Activated CD8-positive, alpha-beta T cell treated with anti-CD3 and anti-CD28 coated beads for 36 hours (primary cell): Measurements from ENCODE around the gene CSK. TPM values are rescaled to one million over a fixed set of nuclear protein-coding genes. Genes with fewer than 3 reads are reported as not detected.

Experiments used
- ATAC-seq: fragments of 200-7000 bp; cut with Tn5 transposase; one replicate; pipeline ENCODE4 v1.10.0; 2021; ENCODE audit warnings: mild to moderate bottlenecking, moderate library complexity
- CTCF ChIA-PET: fragments of 350-600 bp; sonication (Branson Sonifier 250); formaldehyde crosslinking; loops from one replicate; lab custom pipeline; 2021; ENCODE audit warnings: antibody characterized with exemption; lab: Charles Lee
- POLR2A ChIA-PET: fragments of 350-600 bp; sonication (Branson Sonifier 250); formaldehyde crosslinking; loops from one replicate; lab custom pipeline; 2021; ENCODE audit warnings: antibody characterized with exemption; lab: Charles Lee
- DNase-seq: peaks from one replicate; pipeline ENCODE4 v3.0.0-alpha.2; 2020
- H3K27ac Mint-ChIP-seq: one replicate; pipeline ENCODE4 v1.8.0; 2021; ENCODE audit warnings: mild to moderate bottlenecking, mixed read lengths
- H3K27me3 Mint-ChIP-seq: one replicate; pipeline ENCODE4 v1.8.0; 2021; ENCODE audit warnings: mixed read lengths
- H3K36me3 Mint-ChIP-seq: one replicate; pipeline ENCODE4 v1.8.0; 2021; ENCODE audit warnings: low read depth, mixed read lengths
- H3K4me1 Mint-ChIP-seq: one replicate; pipeline ENCODE4 v1.8.0; 2021; ENCODE audit warnings: low read depth, mixed read lengths
- H3K4me3 Mint-ChIP-seq: one replicate; pipeline ENCODE4 v1.8.0; 2021; ENCODE audit warnings: mild to moderate bottlenecking, moderate library complexity, mixed read lengths
- H3K9me3 Mint-ChIP-seq: one replicate; pipeline ENCODE4 v1.8.0; 2021; ENCODE audit warnings: mixed read lengths
- intact Hi-C: fragments of 100-400 bp; cut with micrococcal nuclease; formaldehyde crosslinking; loops from one replicate; pipeline ENCODE4 v1.10.0; 2022
- total RNA-seq, 2 experiments: library from RNA; stranded (reverse); gene quantifications; one replicate each; pipeline ENCODE4 v1.2.3, GENCODE V29; 2021
- TF ChIP-seq, protein P1 (sequence below): fragments of 200-600 bp; IDR thresholded peaks from one replicate; pipeline ENCODE4 v1.8.0; 2022; ENCODE audit warnings: antibody characterized with exemption, mild to moderate bottlenecking

The CSK gene
- total RNA-seq, 2 experiments from 2014 or later: 254 to 260 TPM

DNA sequence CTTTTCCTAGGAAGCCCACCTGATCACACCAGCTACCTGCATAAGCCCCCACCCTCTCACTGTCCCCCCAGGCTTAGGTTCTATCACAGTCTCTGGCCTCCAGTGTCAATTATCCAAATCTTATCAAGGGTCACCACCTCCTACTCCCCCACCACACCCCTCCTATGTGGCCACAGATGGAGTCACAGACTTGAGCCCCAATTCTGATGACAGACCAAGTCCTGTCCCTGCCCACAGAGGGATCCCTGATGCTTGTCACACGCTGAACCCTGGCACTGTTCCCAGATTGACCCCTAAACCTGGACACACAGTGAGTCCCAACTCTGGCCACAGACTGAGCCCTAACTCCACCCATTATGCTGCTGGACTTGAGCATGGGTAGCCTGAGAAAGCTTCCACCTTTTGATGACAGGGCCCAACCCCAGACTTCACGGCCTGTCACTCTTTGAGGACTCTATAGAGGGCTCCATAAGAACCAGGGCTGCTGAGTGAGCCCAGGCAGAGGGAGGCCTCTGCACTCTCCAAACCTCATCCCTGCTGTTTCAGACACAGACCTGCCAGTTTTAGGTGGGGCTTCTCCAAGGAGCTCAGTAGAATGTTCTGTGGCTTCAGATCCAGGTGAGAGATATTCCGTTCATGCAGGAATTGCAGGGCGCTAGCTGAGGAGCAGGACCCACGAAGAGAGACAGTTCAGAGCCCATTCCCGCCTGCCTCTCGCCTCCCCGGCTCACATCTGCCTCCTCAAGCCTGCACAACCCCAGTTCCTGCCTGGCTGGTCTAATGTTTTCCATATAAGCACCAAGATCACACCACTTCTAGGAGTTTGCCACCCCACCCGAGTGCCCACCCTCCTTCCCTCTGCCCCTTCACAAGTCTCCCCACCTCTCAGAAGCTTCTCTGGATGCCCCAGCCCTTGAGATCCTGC lies 59.2 kb downstream of the CSK start:
- DNase-seq (no peak), ATAC-seq (no peak)
- ChIA-PET POLR2A (interaction anchor here (0.6 to 3.5 kb wide), 6 partner anchors 10 to 115 kb away, joined by 3 to 12 read pairs (median 4); no protein-coding TSS in a partner anchor), CTCF (interaction anchor here (1.1 to 4.7 kb wide), 5 partner anchors 42 to 207 kb away, joined by 4 to 38 read pairs (median 7); no protein-coding TSS in a partner anchor)
- peak overlapping the region; percentile 9 for H3K27ac Mint-ChIP-seq
- no peaks in the 10 kb centered on the region for H3K27me3 Mint-ChIP-seq
- peaks cover 17% of the 10 kb centered on the region for H3K36me3 Mint-ChIP-seq
- no peaks in the 10 kb centered on the region for H3K9me3 Mint-ChIP-seq
- peaks cover 42% of the 10 kb centered on the region for H3K4me1 Mint-ChIP-seq
- peak overlapping the region; percentile 90 for H3K4me3 Mint-ChIP-seq
- TF ChIP-seq, protein P1, sequence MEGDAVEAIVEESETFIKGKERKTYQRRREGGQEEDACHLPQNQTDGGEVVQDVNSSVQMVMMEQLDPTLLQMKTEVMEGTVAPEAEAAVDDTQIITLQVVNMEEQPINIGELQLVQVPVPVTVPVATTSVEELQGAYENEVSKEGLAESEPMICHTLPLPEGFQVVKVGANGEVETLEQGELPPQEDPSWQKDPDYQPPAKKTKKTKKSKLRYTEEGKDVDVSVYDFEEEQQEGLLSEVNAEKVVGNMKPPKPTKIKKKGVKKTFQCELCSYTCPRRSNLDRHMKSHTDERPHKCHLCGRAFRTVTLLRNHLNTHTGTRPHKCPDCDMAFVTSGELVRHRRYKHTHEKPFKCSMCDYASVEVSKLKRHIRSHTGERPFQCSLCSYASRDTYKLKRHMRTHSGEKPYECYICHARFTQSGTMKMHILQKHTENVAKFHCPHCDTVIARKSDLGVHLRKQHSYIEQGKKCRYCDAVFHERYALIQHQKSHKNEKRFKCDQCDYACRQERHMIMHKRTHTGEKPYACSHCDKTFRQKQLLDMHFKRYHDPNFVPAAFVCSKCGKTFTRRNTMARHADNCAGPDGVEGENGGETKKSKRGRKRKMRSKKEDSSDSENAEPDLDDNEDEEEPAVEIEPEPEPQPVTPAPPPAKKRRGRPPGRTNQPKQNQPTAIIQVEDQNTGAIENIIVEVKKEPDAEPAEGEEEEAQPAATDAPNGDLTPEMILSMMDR: no peak
- intact Hi-C loops: loop anchor here (5.0 kb wide), 1 partner anchor 59 kb away; the partner anchor contains the start of gene CSK

DNA sequence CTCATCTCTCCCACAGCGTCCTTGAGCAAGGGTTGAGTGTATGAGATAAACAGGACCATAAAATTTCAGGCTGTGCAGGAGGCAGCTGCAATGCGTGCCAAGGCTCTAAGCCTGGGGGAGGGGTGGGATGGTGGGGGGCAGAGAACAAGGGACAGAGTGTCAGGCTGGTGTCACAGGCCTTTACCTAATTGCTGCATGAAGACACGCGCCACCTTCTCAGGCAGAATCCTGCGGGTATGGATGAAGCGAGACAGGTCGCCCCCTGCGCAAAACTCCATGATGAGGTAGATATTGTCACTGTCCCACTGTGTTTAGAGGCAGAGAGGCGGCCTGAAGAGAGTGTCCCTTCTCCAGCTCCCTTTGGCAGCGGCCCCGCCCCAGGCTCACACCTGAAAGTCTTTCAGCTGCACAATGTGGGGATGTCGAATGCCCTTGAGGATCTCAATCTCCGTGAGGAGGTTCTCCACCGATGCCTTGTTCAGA lies 60.1 kb downstream of the CSK start:
- peaks cover 20% of the 10 kb centered on the region for H3K36me3 Mint-ChIP-seq
- ATAC-seq (no peak), DNase-seq (no peak)
- no peaks in the 10 kb centered on the region for H3K9me3 Mint-ChIP-seq
- POLR2A ChIA-PET: interaction anchor here (0.6 to 3.5 kb wide), 8 partner anchors 11 to 116 kb away, joined by 3 to 12 read pairs (median 3); partner anchors contain the start of gene COX5A
- peak overlapping the region; percentile 90 for H3K4me3 Mint-ChIP-seq
- TF ChIP-seq, protein P1: no peak
- peaks cover 44% of the 10 kb centered on the region for H3K4me1 Mint-ChIP-seq
- CTCF ChIA-PET: interaction anchor here (0.9 to 4.7 kb wide), 12 partner anchors 15 to 227 kb away, joined by 3 to 38 read pairs (median 4); partner anchors contain the start of gene CPLX3
- intact Hi-C loops: loop anchor here (5.0 kb wide), 1 partner anchor 60 kb away; the partner anchor contains the start of gene CSK
- peak overlapping the region; percentile 82 for H3K27ac Mint-ChIP-seq
- H3K27me3 Mint-ChIP-seq: no peaks in the 10 kb centered on the region

DNA sequence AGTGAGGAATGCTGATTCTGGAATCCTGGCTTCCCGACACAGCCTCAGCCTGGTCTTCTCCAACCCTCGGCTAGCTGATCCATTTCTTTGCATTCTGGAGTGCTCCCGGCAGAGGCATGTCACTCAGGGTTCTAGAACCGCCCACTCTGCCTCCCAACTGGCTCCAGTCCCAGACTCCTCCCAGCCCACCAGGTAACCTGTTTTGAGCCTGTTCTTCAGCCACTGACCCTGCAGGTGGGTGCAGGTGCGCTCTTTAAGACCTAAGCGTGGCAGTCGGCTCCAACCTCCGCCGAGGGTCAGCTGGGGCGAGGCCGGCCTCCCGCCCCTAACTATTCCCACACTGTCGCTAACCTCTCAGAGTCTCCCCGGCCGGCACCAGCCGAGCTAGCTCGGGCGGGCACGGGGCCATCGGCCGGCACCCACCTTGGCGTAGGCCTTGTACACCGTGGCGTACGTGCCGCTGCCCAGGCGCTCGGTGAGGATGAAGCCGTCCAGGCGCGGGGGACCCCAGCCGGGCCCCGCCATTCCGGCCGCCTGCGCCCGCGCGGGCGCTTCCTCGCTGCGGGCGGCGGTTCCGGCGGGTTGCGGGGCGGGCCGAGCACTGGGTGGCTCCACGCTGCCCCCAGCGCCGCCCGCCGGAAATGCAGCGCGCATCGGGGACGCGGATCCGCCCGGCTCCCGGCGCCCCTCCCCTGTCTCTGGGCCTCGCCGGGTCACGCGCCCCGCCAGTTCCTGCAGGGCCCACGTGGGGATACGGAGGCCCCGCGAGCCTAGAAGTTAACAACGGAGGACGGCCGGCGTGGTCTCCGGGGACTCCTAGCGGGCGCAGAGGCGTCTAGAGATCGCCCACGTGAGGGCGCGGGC lies 60.9 kb downstream of the CSK start, which contains the start of gene ULK3:
Gene ULK3, minus strand, starts transcription at position 576 of the 864 bp plus-strand sequence. Its CDS starts 51 bp downstream, at position 525.
- Mint-ChIP-seq H3K9me3 (no peaks in the 10 kb centered on the region), H3K27ac (peak within 1 kb of the TSS; percentile 94), H3K4me3 (peak within 1 kb of the TSS; percentile 90), H3K4me1 (peaks cover 44% of the 10 kb centered on the region), H3K36me3 (peaks cover 24% of the 10 kb centered on the region), H3K27me3 (no peaks in the 10 kb centered on the region)
- ChIA-PET CTCF (interaction anchor here (0.8 to 4.7 kb wide), 19 partner anchors 15 to 228 kb away, joined by 3 to 38 read pairs (median 4); partner anchors contain the start of genes CPLX3, MPI and RPP25), POLR2A (interaction anchor here (0.6 to 4.5 kb wide), 12 partner anchors 9 to 117 kb away, joined by 3 to 18 read pairs (median 4); partner anchors contain the start of gene COX5A)
- intact Hi-C loops: loop anchor here (5.0 kb wide), 1 partner anchor 61 kb away; the partner anchor contains the start of gene CSK
- DNase-seq (peak; percentile 94), ATAC-seq (peak; percentile 92)
- TF ChIP-seq, protein P1: peak; percentile 89

DNA sequence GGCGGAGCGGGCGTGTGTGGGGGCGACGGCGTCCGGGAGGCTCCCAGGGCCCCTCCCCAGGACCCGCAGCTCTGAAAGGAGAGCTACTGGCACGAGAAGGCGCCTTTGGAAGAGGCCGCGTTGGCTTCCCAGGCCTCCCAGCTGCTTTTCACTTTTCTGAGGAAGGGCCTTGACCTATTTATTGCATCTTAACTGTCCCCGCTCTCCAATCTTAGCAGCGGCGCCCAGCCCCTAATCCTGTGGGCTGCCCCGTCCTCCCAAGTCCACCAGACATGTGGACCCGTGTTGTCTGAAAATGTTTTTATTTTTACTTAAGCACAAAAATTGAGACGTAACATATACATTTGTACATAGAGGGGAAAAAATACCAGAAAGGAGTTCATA lies 61.6 kb downstream of the CSK start:
- DNase-seq (no peak), ATAC-seq (no peak)
- intact Hi-C loops: loop anchor here (5.0 kb wide), 1 partner anchor 61 kb away; the partner anchor contains the start of gene CSK
- CTCF ChIA-PET: interaction anchor here (0.6 to 4.7 kb wide), 14 partner anchors 15 to 212 kb away, joined by 3 to 38 read pairs (median 4); partner anchors contain the start of genes MPI and RPP25
- POLR2A ChIA-PET: interaction anchor here (0.6 to 4.5 kb wide), 8 partner anchors 8 to 94 kb away, joined by 3 to 18 read pairs (median 4); partner anchors contain the start of gene COX5A
- TF ChIP-seq, protein P1: no peak
- Mint-ChIP-seq H3K4me3 (peak overlapping the region; percentile 90), H3K9me3 (no peaks in the 10 kb centered on the region), H3K36me3 (peaks cover 25% of the 10 kb centered on the region), H3K4me1 (peaks cover 44% of the 10 kb centered on the region), H3K27me3 (no peaks in the 10 kb centered on the region), H3K27ac (peak overlapping the region; percentile 94)
